ENCODE results near the gene POU6F1. TPM values are rescaled to one million over a fixed set of nuclear protein-coding genes. Genes with fewer than 3 reads are reported as not detected.

The POU6F1 gene
- total and polyA plus RNA-seq, 10 of the 15 experiments (the other 5 are each of a cell fraction or from before 2014, with no cell fraction given): 0.26 to 4.2 (median 1.2) TPM

GRCh38 chr12:51238510-51239334 lies 20.9 kb upstream of the POU6F1 start, which contains the start of gene DAZAP2 (continued):
- TF ChIP-seq CTCF (IDR thresholded peaks at IDR 0.05 in 2 of 3, conservative IDR thresholded peaks at IDR 0.05 in 1 of 3; ENCODE audit: control insufficient read depth in 2 of 3, extremely low read depth in 1 of 3, insufficient read depth in 1 of 3, low read depth in 3 of 3, low read length in 3 of 3) (peak in 1 of 3 experiments; percentile 42; a peak in 1 of 6 replicates), SIN3A (IDR thresholded peaks at IDR 0.05; ENCODE audit: low read depth, low read length) (0 out of 2 replicates have a peak, but pooled peaks have one; percentile 30), BHLHE40 (IDR thresholded peaks at IDR 0.05; ENCODE audit: borderline replicate concordance in 1 of 2, low read depth in 2 of 2, low read length in 1 of 2) (peak; percentile 29 to 82; a peak in 2 of 4 replicates), YY1 (IDR thresholded peaks at IDR 0.05; ENCODE audit: low read depth, low read length) (peak; percentile 55), BCL11A (IDR thresholded peaks at IDR 0.05; ENCODE audit: low read depth, low read length) (no peak), ASH2L (IDR thresholded peaks at IDR 0.05; ENCODE audit: borderline replicate concordance, low read depth) (peak; percentile 89), ZBTB11 (CRISPR knock-in tag; IDR thresholded peaks at IDR 0.05) (peak; percentile 45; the same call in 1 of the 2 replicates), HDAC6 (IDR thresholded peaks at IDR 0.05; ENCODE audit: unreplicated experiment) (no peak), CEBPZ (IDR thresholded peaks at IDR 0.05; ENCODE audit: low read depth, low read length) (no peak), PML (IDR thresholded peaks at IDR 0.05; ENCODE audit: low read length) (peak; percentile 97), EGR1 (IDR thresholded peaks at IDR 0.05; ENCODE audit: borderline replicate concordance in 1 of 2, low read depth in 2 of 2, low read length in 2 of 2) (peak in 1 of 2 experiments; percentile 76; a peak in 2 of 3 replicates), NKRF (conservative IDR thresholded peaks at IDR 0.05) (peak; percentile 89), TBL1XR1 (IDR thresholded peaks at IDR 0.05; ENCODE audit: low read depth, low read length) (no peak), ZBED1 (IDR thresholded peaks at IDR 0.05; ENCODE audit: borderline replicate concordance) (no peak), SUPT20H (IDR thresholded peaks at IDR 0.05; ENCODE audit: borderline replicate concordance, control insufficient read depth, low read depth, low read length) (no peak), IKZF1 (conservative IDR thresholded peaks at IDR 0.05) (peak; percentile 60), MAX (IDR thresholded peaks at IDR 0.05; ENCODE audit: low read depth, low read length) (peak; percentile 75)
